ENCODE results near the gene CYCS.
A peak's percentile ranks its signal among the peaks of the same experiment; 100 is the strongest.
"Not testable (repeated sequence)": the region's sequence is repeated elsewhere in the genome, so short reads cannot be mapped to it uniquely, and the experiment has no call there.

Gene CYCS

GRCh38 chr7:25118048-25118753 is 6.9 kb downstream of the CYCS start:
- DNase-seq = no peak

- DNase-seq = no peak
Measured at GRCh38 chr7:25117226-25118047, 7.6 kb downstream of the CYCS start.

GRCh38 chr7:25116621-25117020 is 8.4 kb downstream of the CYCS start:
- DNase-seq = no peak

GRCh38 chr7:25110514-25110913 is 14.5 kb downstream of the CYCS start:
- DNase-seq = not testable (repeated sequence)

GRCh38 chr7:25109276-25109675 is 15.8 kb downstream of the CYCS start:
- no peak for DNase-seq

- no peak for DNase-seq
Measured at GRCh38 chr7:25105911-25106310, 19.1 kb downstream of the CYCS start.

- no peak for DNase-seq
Measured at GRCh38 chr7:25103773-25104172, 21.3 kb downstream of the CYCS start.

- DNase-seq = no peak
Measured at GRCh38 chr7:25101817-25102216, 23.2 kb downstream of the CYCS start.

- peak; percentile 61 for DNase-seq
Measured at GRCh38 chr7:25098096-25099046, 26.7 kb downstream of the CYCS start.

- DNase-seq = no peak
Measured at GRCh38 chr7:25095516-25096345, 29.3 kb downstream of the CYCS start.

GRCh38 chr7:25093268-25093826 is 31.7 kb downstream of the CYCS start:
- DNase-seq = peak; percentile 80

GRCh38 chr7:25091779-25092178 is 33.3 kb downstream of the CYCS start:
- DNase-seq = no peak

GRCh38 chr7:25091176-25091575 is 33.9 kb downstream of the CYCS start:
- no peak for DNase-seq

- no peak for DNase-seq
Measured at GRCh38 chr7:25090374-25090773, 34.7 kb downstream of the CYCS start.

GRCh38 chr7:25087855-25088254 is 37.2 kb downstream of the CYCS start:
- no peak for DNase-seq

GRCh38 chr7:25084821-25085220 is 40.2 kb downstream of the CYCS start:
- no peak for DNase-seq

- DNase-seq = no peak
Measured at GRCh38 chr7:25083201-25083600, 41.9 kb downstream of the CYCS start.

GRCh38 chr7:25082041-25082440 is 43.0 kb downstream of the CYCS start:
- DNase-seq = not testable (repeated sequence)

- DNase-seq = no peak
Measured at GRCh38 chr7:25077096-25077495, 48.0 kb downstream of the CYCS start.

GRCh38 chr7:25075459-25075858 is 49.6 kb downstream of the CYCS start:
- peak; percentile 55 for DNase-seq

- DNase-seq = no peak
Measured at GRCh38 chr7:25073451-25073850, 51.6 kb downstream of the CYCS start.

Measured in stimulated activated CD4-positive, alpha-beta T cell treated with anti-CD3 and anti-CD28 coated beads, Interleukin-1b, Interleukin-23, amount 100 ng/mL, for 48 hours (primary cell).